Hematopoietic multipotent progenitor cell treated with erythropoietin and hydrocortisone succinate and interleukin-3 and kit ligand, for 4 days (in vitro differentiated cells): Measurements from ENCODE around the gene FNBP1L.
A peak's percentile ranks its signal among the peaks of the same experiment; 100 is the strongest.
"Not testable (repeated sequence)": the region's sequence is repeated elsewhere in the genome, so short reads cannot be mapped to it uniquely, and the experiment has no call there.

Experiments used
- DNase-seq: peaks from one replicate; pipeline ENCODE4 v3.0.0-alpha.2; 2015

The FNBP1L gene

GRCh38 chr1:93446837-93447451, 974 bp upstream of the FNBP1L start:
- peak; percentile 89 for DNase-seq

GRCh38 chr1:93448292-93448982, 519 bp downstream of the FNBP1L start:
- peak; percentile 37 for DNase-seq

GRCh38 chr1:93448983-93449804, 1.3 kb downstream of the FNBP1L start:
- peak; percentile 18 for DNase-seq

GRCh38 chr1:93450321-93450720, 2.4 kb downstream of the FNBP1L start:
- DNase-seq = peak; percentile 58

GRCh38 chr1:93453911-93454310, 6.0 kb downstream of the FNBP1L start:
- DNase-seq = no peak

- no peak for DNase-seq
Measured at GRCh38 chr1:93459126-93459525, 11.2 kb downstream of the FNBP1L start.

GRCh38 chr1:93461236-93461635, 13.3 kb downstream of the FNBP1L start:
- DNase-seq = no peak

GRCh38 chr1:93463960-93464359, 16.0 kb downstream of the FNBP1L start:
- DNase-seq = no peak

GRCh38 chr1:93465371-93466082, 17.6 kb downstream of the FNBP1L start:
- not testable (repeated sequence) for DNase-seq

GRCh38 chr1:93467606-93468005, 19.7 kb downstream of the FNBP1L start:
- no peak for DNase-seq

GRCh38 chr1:93468662-93469061, 20.7 kb downstream of the FNBP1L start:
- no peak for DNase-seq

- DNase-seq = not testable (repeated sequence)
Measured at GRCh38 chr1:93469223-93469622, 21.3 kb downstream of the FNBP1L start.

- no peak for DNase-seq
Measured at GRCh38 chr1:93471284-93471683, 23.4 kb downstream of the FNBP1L start.

- DNase-seq = peak; percentile 16
Measured at GRCh38 chr1:93471911-93472310, 24.0 kb downstream of the FNBP1L start.

- no peak for DNase-seq
Measured at GRCh38 chr1:93474321-93474720, 26.4 kb downstream of the FNBP1L start.

- DNase-seq = peak; percentile 24
Measured at GRCh38 chr1:93475681-93476080, 27.8 kb downstream of the FNBP1L start.

GRCh38 chr1:93479133-93479745, 31.3 kb downstream of the FNBP1L start:
- peak; percentile 23 for DNase-seq

- not testable (repeated sequence) for DNase-seq
Measured at GRCh38 chr1:93481899-93482298, 34.0 kb downstream of the FNBP1L start.

- DNase-seq = no peak
Measured at GRCh38 chr1:93483200-93483599, 35.3 kb downstream of the FNBP1L start.

- no peak for DNase-seq
Measured at GRCh38 chr1:93483606-93484005, 35.7 kb downstream of the FNBP1L start.

- DNase-seq = no peak
Measured at GRCh38 chr1:93488207-93488606, 40.3 kb downstream of the FNBP1L start.

GRCh38 chr1:93489756-93490155, 41.8 kb downstream of the FNBP1L start:
- DNase-seq = no peak

GRCh38 chr1:93490357-93490756, 42.4 kb downstream of the FNBP1L start:
- DNase-seq = peak; percentile 26
